Natural killer cell (primary cell): Measurements from ENCODE around the gene RAB39A. TPM values are rescaled to one million over a fixed set of nuclear protein-coding genes. Genes with fewer than 3 reads are reported as not detected.

Experiments
- ATAC-seq, 3 donors: fragments of 150-1000 bp in 2 of 3; fragments of 200-7000 bp in 1 of 3; cut with Tn5 transposase; 1 replicate in 1 of 3; 2 replicates in 2 of 3; pipeline ENCODE4 v1.10.0; 2021; ENCODE audit warnings: mild to moderate bottlenecking in 2 of 3, moderate library complexity in 2 of 3
- DNase-seq, 2 donors: peaks; one replicate each; pipeline versions ENCODE4 v3.0.0 to v3.0.0-alpha.2; 2013 to 2021; ENCODE audit warnings: mixed read lengths in 1 of 2
- H3K27ac ChIP-seq: one replicate; pipeline ENCODE4 v1.5.1; 2013; ENCODE audit warnings: mild to moderate bottlenecking, low read length
- H3K27me3 ChIP-seq: one replicate; pipeline ENCODE4 v1.6.1; 2013; ENCODE audit warnings: low read length; ENCODE audit not compliant: control insufficient read depth, insufficient read depth
- H3K36me3 ChIP-seq: one replicate; pipeline ENCODE4 v1.6.1; 2013; ENCODE audit warnings: low read length; ENCODE audit not compliant: control insufficient read depth, insufficient read depth
- H3K4me1 ChIP-seq: one replicate; pipeline ENCODE4 v1.6.1; 2013; ENCODE audit warnings: low read length; ENCODE audit not compliant: control insufficient read depth, insufficient read depth
- H3K4me3 ChIP-seq: one replicate; pipeline ENCODE4 v1.5.1; 2013; ENCODE audit warnings: low read length
- H3K9me3 ChIP-seq: one replicate; pipeline ENCODE4 v1.6.1; 2013; ENCODE audit warnings: low read length; ENCODE audit not compliant: control insufficient read depth, insufficient read depth
- H3K27ac Mint-ChIP-seq, 2 donors: one replicate each; pipeline ENCODE4 v1.8.0; 2022; ENCODE audit warnings: mild to moderate bottlenecking in 2 of 2, mixed read lengths in 2 of 2, moderate library complexity in 1 of 2
- H3K27me3 Mint-ChIP-seq, 2 donors: one replicate each; pipeline ENCODE4 v1.8.0; 2022; ENCODE audit warnings: low read depth in 2 of 2, mixed read lengths in 2 of 2
- H3K36me3 Mint-ChIP-seq: one replicate; pipeline ENCODE4 v1.8.0; 2022; ENCODE audit warnings: mixed read lengths
- H3K4me1 Mint-ChIP-seq, 2 donors: one replicate each; pipeline ENCODE4 v1.8.0; 2022; ENCODE audit warnings: mixed read lengths in 2 of 2
- H3K4me3 Mint-ChIP-seq: one replicate; pipeline ENCODE4 v1.8.0; 2022; ENCODE audit warnings: mild to moderate bottlenecking, moderate library complexity, mixed read lengths
- H3K9me3 Mint-ChIP-seq, 2 donors: one replicate each; pipeline ENCODE4 v1.8.0; 2022; ENCODE audit warnings: mixed read lengths in 2 of 2
- WGBS: methylation state at CpG from one replicate; pipeline ENCODE4 v1.1.7; 2013; ENCODE audit warnings: missing lambda C conversion rate; ENCODE audit not compliant: insufficient coverage; 5-methylcytosine and 5-hydroxymethylcytosine counted together
- intact Hi-C: fragments of 100-400 bp; cut with micrococcal nuclease; formaldehyde crosslinking; loops from one replicate; pipeline ENCODE4 v1.14.2; 2022
- total RNA-seq, 4 donors: library from RNA; stranded (reverse); fragments of 120-200 nt in 1 of 4; gene quantifications; one replicate each; pipeline versions ENCODE4 v1.2.3 to v1.2.4, GENCODE V29; 2013 to 2022
- TF ChIP-seq, protein P1 (sequence below): fragments of 200-600 bp; IDR thresholded peaks from one replicate; pipeline ENCODE4 v1.8.0; 2022; ENCODE audit warnings: antibody characterized with exemption

RAB39A gene
- total RNA-seq, 3 donors from 2014 or later (not counting 1 experiment from before 2014, with no cell fraction given), result 0.14 to 0.20 TPM; not detected in 1

DNA sequence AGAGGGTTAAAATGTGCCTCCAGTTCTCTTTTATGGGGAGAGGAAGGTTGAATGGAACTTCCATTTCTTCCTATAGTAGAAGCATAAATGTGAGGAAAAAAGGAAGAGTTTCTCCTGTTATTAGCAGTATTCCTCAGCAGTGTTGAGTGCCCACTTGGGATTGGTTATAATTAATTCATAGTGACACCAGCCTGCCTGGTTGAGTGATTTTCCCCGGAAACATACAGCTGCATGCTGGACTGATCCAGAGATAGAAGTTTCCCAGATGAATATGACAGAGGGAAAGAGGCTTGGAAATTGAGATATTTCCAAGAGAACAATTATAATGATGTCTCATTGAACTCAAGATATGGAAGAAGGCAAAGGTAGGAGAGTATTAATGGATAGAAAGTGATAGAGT lies 28.3 kb downstream of the RAB39A start:
- ATAC-seq (no peak), DNase-seq (no peak)
- intact Hi-C loops, result no loop called here
- H3K4me3 Mint-ChIP-seq, result no peak overlapping the region
- H3K27me3 Mint-ChIP-seq, result peaks cover 8 to 16% of the 10 kb centered on the region in 2 donors
- H3K36me3 Mint-ChIP-seq, result no peaks in the 10 kb centered on the region
- TF ChIP-seq, protein P1, sequence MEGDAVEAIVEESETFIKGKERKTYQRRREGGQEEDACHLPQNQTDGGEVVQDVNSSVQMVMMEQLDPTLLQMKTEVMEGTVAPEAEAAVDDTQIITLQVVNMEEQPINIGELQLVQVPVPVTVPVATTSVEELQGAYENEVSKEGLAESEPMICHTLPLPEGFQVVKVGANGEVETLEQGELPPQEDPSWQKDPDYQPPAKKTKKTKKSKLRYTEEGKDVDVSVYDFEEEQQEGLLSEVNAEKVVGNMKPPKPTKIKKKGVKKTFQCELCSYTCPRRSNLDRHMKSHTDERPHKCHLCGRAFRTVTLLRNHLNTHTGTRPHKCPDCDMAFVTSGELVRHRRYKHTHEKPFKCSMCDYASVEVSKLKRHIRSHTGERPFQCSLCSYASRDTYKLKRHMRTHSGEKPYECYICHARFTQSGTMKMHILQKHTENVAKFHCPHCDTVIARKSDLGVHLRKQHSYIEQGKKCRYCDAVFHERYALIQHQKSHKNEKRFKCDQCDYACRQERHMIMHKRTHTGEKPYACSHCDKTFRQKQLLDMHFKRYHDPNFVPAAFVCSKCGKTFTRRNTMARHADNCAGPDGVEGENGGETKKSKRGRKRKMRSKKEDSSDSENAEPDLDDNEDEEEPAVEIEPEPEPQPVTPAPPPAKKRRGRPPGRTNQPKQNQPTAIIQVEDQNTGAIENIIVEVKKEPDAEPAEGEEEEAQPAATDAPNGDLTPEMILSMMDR, result no peak
- no peaks in the 10 kb centered on the region for H3K9me3 Mint-ChIP-seq
- Histone ChIP-seq H3K4me1 (no peaks in the 10 kb centered on the region), H3K4me3 (no peak overlapping the region), H3K9me3 (no peaks in the 10 kb centered on the region), H3K27me3 (no peaks in the 10 kb centered on the region), H3K36me3 (no peaks in the 10 kb centered on the region), H3K27ac (no peak overlapping the region)
- no peak overlapping the region for H3K27ac Mint-ChIP-seq
- whole genome bisulfite sequencing, result 96% methylated on average over 1 of the region's 1 CpG
- no peaks in the 10 kb centered on the region for H3K4me1 Mint-ChIP-seq

DNA sequence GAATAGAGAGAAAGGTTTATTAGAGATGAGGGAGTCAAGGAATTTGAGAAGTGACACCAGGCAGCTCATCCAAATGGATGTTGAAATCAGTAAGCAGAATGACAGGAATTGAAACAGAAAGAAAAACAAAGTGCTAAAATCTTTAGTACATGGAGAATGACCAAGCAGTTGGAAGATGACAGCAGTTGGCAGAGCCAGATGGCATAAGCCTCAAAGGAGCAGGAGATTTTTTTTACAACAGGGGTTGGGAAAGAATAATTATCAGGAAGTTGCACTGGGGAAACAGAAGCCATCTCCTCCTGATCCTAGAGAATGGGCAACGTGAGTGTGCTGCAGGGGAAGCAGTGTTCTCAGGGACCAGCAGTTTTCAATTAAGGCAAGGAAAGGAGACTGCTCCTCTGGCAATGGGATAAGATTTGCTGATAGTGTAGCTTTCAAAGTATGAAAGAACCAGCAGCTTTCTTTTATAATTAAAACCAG lies 28.9 kb downstream of the RAB39A start:
- Histone ChIP-seq H3K4me1 (no peaks in the 10 kb centered on the region), H3K36me3 (no peaks in the 10 kb centered on the region), H3K9me3 (no peaks in the 10 kb centered on the region), H3K4me3 (no peak overlapping the region), H3K27ac (no peak overlapping the region), H3K27me3 (no peaks in the 10 kb centered on the region)
- no peak for DNase-seq
- WGBS, result 19% methylated on average over 1 of the region's 1 CpG
- no peak overlapping the region for H3K27ac Mint-ChIP-seq
- intact Hi-C loops, result no loop called here
- no peak overlapping the region for H3K4me3 Mint-ChIP-seq
- ATAC-seq, result no peak
- no peaks in the 10 kb centered on the region for H3K9me3 Mint-ChIP-seq
- H3K27me3 Mint-ChIP-seq, result peaks cover 8 to 19% of the 10 kb centered on the region in 2 donors
- TF ChIP-seq, protein P1, result no peak
- H3K36me3 Mint-ChIP-seq, result no peaks in the 10 kb centered on the region
- H3K4me1 Mint-ChIP-seq, result no peaks in the 10 kb centered on the region

DNA sequence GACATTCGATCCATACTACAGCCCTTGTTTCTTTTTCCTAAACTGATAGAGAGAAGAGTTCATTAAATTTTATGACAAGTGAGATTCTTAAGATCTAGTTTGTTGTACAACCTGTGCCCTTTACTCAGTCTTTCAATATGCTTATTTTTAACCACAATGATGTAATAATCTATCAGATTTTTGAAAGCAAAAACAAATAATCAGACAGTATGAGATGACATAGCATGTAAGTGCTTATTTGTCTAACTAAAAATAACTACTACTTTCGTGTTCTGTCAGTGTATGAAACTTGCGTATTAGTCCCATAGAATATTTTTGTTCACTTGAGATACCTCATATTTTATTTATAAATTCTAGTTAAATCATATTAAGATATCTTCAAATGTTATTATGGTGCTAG lies 33.2 kb downstream of the RAB39A start:
- H3K4me1 ChIP-seq, result no peaks in the 10 kb centered on the region
- H3K4me3 ChIP-seq, result no peak overlapping the region
- H3K27me3 ChIP-seq, result no peaks in the 10 kb centered on the region
- Mint-ChIP-seq H3K9me3 (no peaks in the 10 kb centered on the region), H3K4me1 (no peaks in the 10 kb centered on the region), H3K4me3 (no peak overlapping the region), H3K27me3 (peaks cover 0 to 20% of the 10 kb centered on the region in 2 donors), H3K27ac (no peak overlapping the region), H3K36me3 (no peaks in the 10 kb centered on the region)
- WGBS, result no CpG with 5 or more reads among the region's 3 CpGs
- no peaks in the 10 kb centered on the region for H3K36me3 ChIP-seq
- ATAC-seq (no peak), DNase-seq (no peak)
- H3K9me3 ChIP-seq, result no peaks in the 10 kb centered on the region
- H3K27ac ChIP-seq, result no peak overlapping the region
- TF ChIP-seq, protein P1, result no peak
- intact Hi-C loops, result no loop called here

DNA sequence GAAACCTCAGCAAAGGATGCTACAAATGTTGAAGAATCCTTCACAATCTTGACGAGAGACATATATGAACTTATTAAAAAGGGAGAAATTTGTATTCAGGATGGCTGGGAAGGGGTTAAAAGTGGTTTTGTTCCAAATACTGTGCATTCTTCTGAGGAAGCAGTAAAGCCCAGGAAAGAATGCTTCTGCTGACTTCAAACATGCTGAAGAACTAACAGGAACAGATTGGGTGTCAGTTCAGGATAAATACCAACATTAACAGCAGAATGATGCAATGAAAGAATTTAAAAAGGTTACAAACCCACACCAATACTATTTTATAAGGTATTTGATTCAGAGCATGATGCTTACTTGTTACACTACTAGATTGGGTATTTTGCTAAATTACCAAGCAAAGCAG lies 33.9 kb downstream of the RAB39A start:
- H3K27me3 ChIP-seq, result no peaks in the 10 kb centered on the region
- intact Hi-C loops, result no loop called here
- no peak overlapping the region for H3K27ac ChIP-seq
- 100% methylated on average over 1 of the region's 1 CpG for WGBS
- Mint-ChIP-seq H3K9me3 (no peaks in the 10 kb centered on the region), H3K36me3 (no peaks in the 10 kb centered on the region), H3K4me1 (no peaks in the 10 kb centered on the region), H3K27me3 (peaks cover 0 to 14% of the 10 kb centered on the region in 2 donors), H3K27ac (no peak overlapping the region), H3K4me3 (no peak overlapping the region)
- ATAC-seq (no peak), DNase-seq (no peak)
- H3K9me3 ChIP-seq, result no peaks in the 10 kb centered on the region
- no peaks in the 10 kb centered on the region for H3K4me1 ChIP-seq
- no peaks in the 10 kb centered on the region for H3K36me3 ChIP-seq
- no peak overlapping the region for H3K4me3 ChIP-seq
- TF ChIP-seq, protein P1, result no peak
